HG03558 (cell line): ENCODE results near the gene ENTREP1.
"Not testable (repeated sequence)": the region's sequence is repeated elsewhere in the genome, so short reads cannot be mapped to it uniquely, and the experiment has no call there.

Source experiments
- ATAC-seq: cut with Tn5 transposase; IDR thresholded peaks from one replicate; pipeline ENCODE4 v1.9.1; 2021; ENCODE audit warnings: moderate number of reproducible peaks; ENCODE audit not compliant: unreplicated experiment; ENCODE audit errors: extremely low read depth

The ENTREP1 gene

GRCh38 chr9:69397384-69398214, 72.6 kb downstream of the ENTREP1 start:
- no peak for ATAC-seq

GRCh38 chr9:69400470-69400869, 75.5 kb downstream of the ENTREP1 start:
- ATAC-seq: no peak

- not testable (repeated sequence) for ATAC-seq
Measured at GRCh38 chr9:69409936-69410335, 84.9 kb downstream of the ENTREP1 start.

- ATAC-seq: no peak
Measured at GRCh38 chr9:69411246-69411645, 86.2 kb downstream of the ENTREP1 start.

GRCh38 chr9:69411931-69412740, 87.1 kb downstream of the ENTREP1 start:
- ATAC-seq: no peak

- no peak for ATAC-seq
Measured at GRCh38 chr9:69412741-69413150, 87.7 kb downstream of the ENTREP1 start.

GRCh38 chr9:69420611-69421270, 95.7 kb downstream of the ENTREP1 start:
- no peak for ATAC-seq

GRCh38 chr9:69421908-69422801, 97.1 kb downstream of the ENTREP1 start:
- no peak for ATAC-seq

GRCh38 chr9:69425136-69425801, 100.3 kb downstream of the ENTREP1 start:
- ATAC-seq: no peak

GRCh38 chr9:69427286-69427685, 102.3 kb downstream of the ENTREP1 start:
- no peak for ATAC-seq

- no peak for ATAC-seq
Measured at GRCh38 chr9:69428017-69428785, 103.2 kb downstream of the ENTREP1 start.

- ATAC-seq: no peak
Measured at GRCh38 chr9:69429281-69429680, 104.3 kb downstream of the ENTREP1 start.

GRCh38 chr9:69430206-69430605, 105.2 kb downstream of the ENTREP1 start:
- no peak for ATAC-seq

- no peak for ATAC-seq
Measured at GRCh38 chr9:69431203-69431602, 106.2 kb downstream of the ENTREP1 start.

- ATAC-seq: no peak
Measured at GRCh38 chr9:69431777-69432176, 106.8 kb downstream of the ENTREP1 start.

- no peak for ATAC-seq
Measured at GRCh38 chr9:69432623-69433022, 107.6 kb downstream of the ENTREP1 start.

- no peak for ATAC-seq
Measured at GRCh38 chr9:69433392-69433791, 108.4 kb downstream of the ENTREP1 start.

- no peak for ATAC-seq
Measured at GRCh38 chr9:69433968-69434367, 109.0 kb downstream of the ENTREP1 start.

GRCh38 chr9:69439654-69440053, 114.6 kb downstream of the ENTREP1 start:
- ATAC-seq: not testable (repeated sequence)
